Pancreas (tissue), 10 donors: Measurements from ENCODE around the gene CYTH4. TPM values are rescaled to one million over a fixed set of nuclear protein-coding genes. Genes with fewer than 3 reads are reported as not detected.

ENCODE experiments used
- ATAC-seq, 4 donors: fragments of 200-7000 bp; cut with Tn5 transposase; one replicate each; pipeline versions ENCODE4 v1.8.0 to v1.9.1; 2020; ENCODE audit warnings: mild to moderate bottlenecking in 4 of 4, moderate library complexity in 4 of 4
- DNase-seq, 6 donors: peaks; one replicate each; pipeline ENCODE4 v3.0.0-alpha.2; 2020
- FAIRE-seq: peaks from 2 replicates; lab custom pipeline; 2012; peaks lifted over from hg19 to GRCh38; lab: Jason Lieb, UNC
- H3K27ac ChIP-seq, 4 donors: fragments of 200-600 bp; sonication (generic); 1 replicate in 3 of 4; 2 replicates in 1 of 4; pipeline versions ENCODE4 v1.5.0 to v1.8.0; 2020
- H3K27me3 ChIP-seq, 4 donors: fragments of 200-600 bp; one replicate each; pipeline ENCODE4 v1.8.0; 2021
- H3K36me3 ChIP-seq, 3 donors: fragments of 200-600 bp; sonication (generic) in 1 of 3; one replicate each; pipeline versions ENCODE4 v1.5.0 to v1.8.0; 2020 to 2021
- H3K4me1 ChIP-seq, 3 donors: fragments of 200-600 bp; one replicate each; pipeline ENCODE4 v1.8.0; 2021
- H3K4me3 ChIP-seq, 4 donors: fragments of 200-600 bp; sonication (generic) in 2 of 4; one replicate each; pipeline versions ENCODE4 v1.5.0 to v1.8.0; 2020 to 2021
- H3K9me3 ChIP-seq, 4 donors: fragments of 200-600 bp; one replicate each; pipeline ENCODE4 v1.8.0; 2021
- CTCF ChIP-seq, 4 donors: fragments of 200-600 bp; sonication (generic) in 3 of 4; IDR thresholded peaks; one replicate each; pipeline versions ENCODE4 v1.5.0 to v1.8.0; 2021; ENCODE audit warnings: antibody characterized with exemption in 4 of 4
- whole genome bisulfite sequencing, 2 donors: extraction: QIAGEN DNeasy Blood & Tissue Kit; methylation state at CpG; one replicate each; pipeline ENCODE4 v1.1.7; 2013; 5-methylcytosine and 5-hydroxymethylcytosine counted together
- intact Hi-C, 3 donors: fragments of 100-400 bp; cut with DNase I; formaldehyde crosslinking; loops; one replicate each; pipeline versions ENCODE4 v1.11.1 to v1.14.2; 2022
- polyA plus RNA-seq, 2 donors: library from polyadenylated mRNA; stranded (reverse); fragments of 200-250 nt; gene quantifications; one replicate each; pipeline ENCODE4 v1.2.3, GENCODE V29; 2013
- total RNA-seq, 6 donors: library from RNA; stranded (reverse); fragmentation: NEBNext Ultra II Directional in 4 of 6; extraction: Animal tissue kit (Norgen Biotek cat#: 25700) in 4 of 6; gene quantifications; one replicate each; pipeline versions ENCODE4 v1.2.1 to v1.2.4, GENCODE V29; 2021 to 2023
- donor health status: healthy with polysubstance abuse.
- donor health status: DM: no; HTN: no; CAD: no; lungs with moderate emphysema.
- donor health status: DM: no; HTN: no; CAD: no.
- donor health status: control.
- donor health status: control.
- donor health status: Bipolar disorder and iron deficiency.
- donor health status: DM: yes; HTN: yes; CAD: no.
- donor health status: DM: no; HTN: no; CAD: no.
- donor health status: DM: no; HTN: no; CAD: no.
- donor health status: DM: yes; HTN: yes; CAD: no.

CYTH4 gene
- total and polyA plus RNA-seq, 8 donors = 0.79 to 12.0 (median 2.8) TPM

- Histone ChIP-seq H3K36me3 (no peaks in the 10 kb centered on the region), H3K27ac (no peak overlapping the region), H3K4me1 (no peaks in the 10 kb centered on the region), H3K9me3 (no peaks in the 10 kb centered on the region), H3K27me3 (peaks cover 0 to 3% (median 0%) of the 10 kb centered on the region in 4 donors), H3K4me3 (no peak overlapping the region)
- ATAC-seq = peak in 2 of 4 donors; percentile 59 to 76
- intact Hi-C loops = no loop called here
- 62 to 69% methylated on average over 12 of the region's 12 CpGs for WGBS, 2 donors
- DNase-seq = peak in 1 of 6 donors; percentile 49
- FAIRE-seq = no peak
- TF ChIP-seq CTCF (IDR thresholded peaks at IDR 0.05) = no peak
Observed at GRCh38 chr22:37274380-37274862, 7.9 kb upstream of the CYTH4 start.

GRCh38 chr22:37275134-37275533 lies 7.2 kb upstream of the CYTH4 start:
- intact Hi-C loops = no loop called here
- FAIRE-seq (no peak), ATAC-seq (no peak)

GRCh38 chr22:37275622-37276021 lies 6.7 kb upstream of the CYTH4 start:
- H3K4me3 ChIP-seq = no peak overlapping the region
- no peaks in the 10 kb centered on the region for H3K4me1 ChIP-seq
- WGBS, 2 donors = 60 to 76% methylated on average over 5 of the region's 5 CpGs
- no peak for TF ChIP-seq CTCF (IDR thresholded peaks at IDR 0.05)
- no peak overlapping the region for H3K27ac ChIP-seq
- FAIRE-seq (no peak), DNase-seq (no peak), ATAC-seq (no peak)
- H3K27me3 ChIP-seq = peaks cover 0 to 3% (median 0%) of the 10 kb centered on the region in 4 donors
- intact Hi-C loops = no loop called here
- H3K36me3 ChIP-seq = no peaks in the 10 kb centered on the region
- H3K9me3 ChIP-seq = no peaks in the 10 kb centered on the region

More at GRCh38 chr22:37275134-37275533, 7.2 kb upstream of the CYTH4 start:
- H3K27me3 ChIP-seq = peaks cover 0 to 3% (median 0%) of the 10 kb centered on the region in 4 donors
- no peak overlapping the region for H3K27ac ChIP-seq
- H3K4me3 ChIP-seq = no peak overlapping the region
- DNase-seq = no peak
- no peaks in the 10 kb centered on the region for H3K36me3 ChIP-seq
- TF ChIP-seq CTCF (IDR thresholded peaks at IDR 0.05) = no peak
- H3K4me1 ChIP-seq = no peaks in the 10 kb centered on the region
- H3K9me3 ChIP-seq = no peaks in the 10 kb centered on the region
- WGBS, 2 donors = 65 to 75% methylated on average over 11 of the region's 11 CpGs

GRCh38 chr22:37276776-37277175 lies 5.5 kb upstream of the CYTH4 start:
- H3K27ac ChIP-seq = no peak overlapping the region

More at GRCh38 chr22:37276776-37277175, 5.5 kb upstream of the CYTH4 start:
- Histone ChIP-seq H3K27me3 (peaks cover 0 to 6% (median 0%) of the 10 kb centered on the region in 4 donors), H3K4me1 (no peaks in the 10 kb centered on the region), H3K9me3 (no peaks in the 10 kb centered on the region), H3K4me3 (no peak overlapping the region), H3K36me3 (no peaks in the 10 kb centered on the region)
- no peak for TF ChIP-seq CTCF (IDR thresholded peaks at IDR 0.05)
- intact Hi-C loops = no loop called here
- ATAC-seq (no peak), FAIRE-seq (no peak), DNase-seq (no peak)
- 67 to 74% methylated on average over 2 of the region's 2 CpGs for WGBS, 2 donors
